Bronchial epithelial cell (primary cell): ENCODE data around the gene CDYL2. TPM values are rescaled to one million over a fixed set of nuclear protein-coding genes. Genes with fewer than 3 reads are reported as not detected.

Experiments
- DNase-seq: peaks from one replicate; pipeline ENCODE4 v3.0.0-alpha.2; 2010; ENCODE audit warnings: low read depth
- FAIRE-seq: peaks from 2 replicates; lab custom pipeline; 2011; peaks lifted over from hg19 to GRCh38; lab: Jason Lieb, UNC
- H3K27me3 ChIP-seq: 2 replicates; pipeline ENCODE4 v1.5.1; 2011; ENCODE audit warnings: low read length; ENCODE audit not compliant: control insufficient read depth, insufficient read depth
- H3K36me3 ChIP-seq: 2 replicates; pipeline ENCODE4 v1.5.1; 2011; ENCODE audit warnings: low read length; ENCODE audit not compliant: control insufficient read depth, insufficient read depth
- H3K4me3 ChIP-seq: 2 replicates; pipeline ENCODE4 v1.5.1; 2011; ENCODE audit warnings: mild to moderate bottlenecking, low read depth, low read length, control low read depth
- CTCF ChIP-seq: IDR thresholded peaks from 2 replicates; pipeline ENCODE4 v1.5.1; 2011; ENCODE audit warnings: mild to moderate bottlenecking, moderate library complexity, low read length, control low read depth, inconsistent platforms; ENCODE audit not compliant: insufficient read depth, severe bottlenecking
- total RNA-seq: library from RNA; depleted of rRNA; stranded (reverse); fragments of >200 nt; gene quantifications from 2 replicates; pipeline ENCODE4 v1.2.1, GENCODE V29; 2014

CDYL2 gene
- total RNA-seq, 1 donor from 2014 or later: 1.1 TPM

- no peak overlapping the region for H3K4me3 ChIP-seq
- no peaks in the 10 kb centered on the region for H3K27me3 ChIP-seq
- DNase-seq (no peak), FAIRE-seq (no peak)
- TF ChIP-seq CTCF: no peak
- H3K36me3 ChIP-seq: no peaks in the 10 kb centered on the region
Measured at GRCh38 chr16:80640316-80640715, 164.1 kb downstream of the CDYL2 start.

GRCh38 chr16:80639636-80640035, 164.8 kb downstream of the CDYL2 start:
- Histone ChIP-seq H3K27me3 (no peaks in the 10 kb centered on the region), H3K36me3 (no peaks in the 10 kb centered on the region), H3K4me3 (no peak overlapping the region)
- DNase-seq (no peak), FAIRE-seq (no peak)
- TF ChIP-seq CTCF: no peak

- Histone ChIP-seq H3K36me3 (no peaks in the 10 kb centered on the region), H3K27me3 (no peaks in the 10 kb centered on the region), H3K4me3 (no peak overlapping the region)
- no peak for DNase-seq
- FAIRE-seq: no peak
- no peak for TF ChIP-seq CTCF
Measured at GRCh38 chr16:80637621-80638020, 166.8 kb downstream of the CDYL2 start.

GRCh38 chr16:80631581-80631980, 172.8 kb downstream of the CDYL2 start:
- TF ChIP-seq CTCF: no peak
- H3K4me3 ChIP-seq: no peak overlapping the region
- no peaks in the 10 kb centered on the region for H3K27me3 ChIP-seq
- FAIRE-seq (no peak), DNase-seq (no peak)
- no peaks in the 10 kb centered on the region for H3K36me3 ChIP-seq

- DNase-seq (no peak), FAIRE-seq (no peak)
- Histone ChIP-seq H3K4me3 (no peak overlapping the region), H3K36me3 (no peaks in the 10 kb centered on the region), H3K27me3 (no peaks in the 10 kb centered on the region)
- no peak for TF ChIP-seq CTCF
Measured at GRCh38 chr16:80628254-80628653, 176.1 kb downstream of the CDYL2 start.

GRCh38 chr16:80627108-80627507, 177.3 kb downstream of the CDYL2 start:
- H3K36me3 ChIP-seq: no peaks in the 10 kb centered on the region
- no peak for FAIRE-seq
- no peak overlapping the region for H3K4me3 ChIP-seq
- H3K27me3 ChIP-seq: no peaks in the 10 kb centered on the region
- no peak for TF ChIP-seq CTCF
- no peak for DNase-seq
